ENCODE results near the gene GPR162. TPM values are rescaled to one million over a fixed set of nuclear protein-coding genes. Genes with fewer than 3 reads are reported as not detected.
"Not testable (repeated sequence)": the region's sequence is repeated elsewhere in the genome, so short reads cannot be mapped to it uniquely, and the experiment has no call there.

Gene GPR162
- total RNA-seq, 1 experiment from 2014 or later: 2.3 TPM

DNA sequence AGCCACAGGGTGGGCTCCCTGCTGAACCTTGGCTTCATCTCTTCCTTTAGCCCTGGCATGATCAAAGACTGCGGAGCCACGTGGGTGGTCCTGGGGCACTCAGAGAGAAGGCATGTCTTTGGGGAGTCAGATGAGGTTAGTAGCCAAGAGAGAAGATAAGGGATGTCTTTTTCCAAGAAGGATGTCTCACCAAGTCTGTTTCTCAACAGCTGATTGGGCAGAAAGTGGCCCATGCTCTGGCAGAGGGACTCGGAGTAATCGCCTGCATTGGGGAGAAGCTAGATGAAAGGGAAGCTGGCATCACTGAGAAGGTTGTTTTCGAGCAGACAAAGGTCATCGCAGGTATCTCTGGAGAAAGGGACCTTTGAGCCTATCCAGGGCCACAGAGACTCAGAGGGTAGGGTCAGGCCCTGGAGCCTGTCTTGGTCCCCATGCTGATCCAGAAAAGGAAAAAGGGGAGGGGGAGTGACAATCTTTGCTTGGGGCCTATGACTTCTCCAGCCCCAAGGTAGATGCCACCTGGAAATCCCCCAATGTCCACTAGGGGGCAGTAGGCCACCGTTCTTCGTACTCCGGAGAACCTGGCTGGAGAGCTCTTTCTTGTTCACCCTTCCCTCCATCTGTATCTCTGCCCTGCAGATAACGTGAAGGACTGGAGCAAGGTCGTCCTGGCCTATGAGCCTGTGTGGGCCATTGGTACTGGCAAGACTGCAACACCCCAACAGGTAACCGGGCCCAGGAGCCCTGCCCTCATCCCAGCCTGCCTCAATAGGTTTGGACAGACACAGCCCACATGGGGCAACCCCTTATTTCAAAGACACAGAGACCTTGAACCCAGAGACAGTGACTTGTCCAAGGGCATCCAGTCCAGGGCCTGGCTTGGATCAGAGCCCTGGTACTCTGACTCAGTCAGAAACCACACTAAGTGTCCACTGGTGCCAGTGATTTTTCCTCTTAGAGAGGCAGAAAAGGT is 47.7 kb downstream of the GPR162 start:
- H3K4me1 ChIP-seq (ENCODE audit: control insufficient read depth in 1 of 2, insufficient read depth in 2 of 2, low read length in 2 of 2): peaks cover 35 to 68% of the 10 kb centered on the region in 2 experiments

DNA sequence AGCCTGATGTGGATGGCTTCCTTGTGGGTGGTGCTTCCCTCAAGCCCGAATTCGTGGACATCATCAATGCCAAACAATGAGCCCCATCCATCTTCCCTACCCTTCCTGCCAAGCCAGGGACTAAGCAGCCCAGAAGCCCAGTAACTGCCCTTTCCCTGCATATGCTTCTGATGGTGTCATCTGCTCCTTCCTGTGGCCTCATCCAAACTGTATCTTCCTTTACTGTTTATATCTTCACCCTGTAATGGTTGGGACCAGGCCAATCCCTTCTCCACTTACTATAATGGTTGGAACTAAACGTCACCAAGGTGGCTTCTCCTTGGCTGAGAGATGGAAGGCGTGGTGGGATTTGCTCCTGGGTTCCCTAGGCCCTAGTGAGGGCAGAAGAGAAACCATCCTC is 48.7 kb downstream of the GPR162 start:
- Histone ChIP-seq H3K27ac (ENCODE audit: low read depth, low read length) (peak overlapping the region; percentile 96), H3K4me1 (ENCODE audit: control insufficient read depth in 1 of 2, insufficient read depth in 2 of 2, low read length in 2 of 2) (peaks cover 35 to 68% of the 10 kb centered on the region in 2 experiments), H3K36me3 (ENCODE audit: control insufficient read depth in 1 of 2, insufficient read depth in 2 of 2, low read length in 2 of 2) (peaks cover 8 to 36% of the 10 kb centered on the region in 2 experiments; a peak in 2 of 4 replicates), H3K79me2 (ENCODE audit: insufficient read depth, low read length) (peaks cover 57% of the 10 kb centered on the region), H4K20me1 (ENCODE audit: insufficient read depth) (peaks cover 12% of the 10 kb centered on the region; the same call in 1 of the 2 replicates), H3K4me2 (ENCODE audit: low read length) (peak overlapping the region; percentile 92; the same call in 1 of the 2 replicates)
- DNase-seq (ENCODE audit: low read depth, low spot score); H2AFZ ChIP-seq (ENCODE audit: low read depth, low read length, poor library complexity, severe bottlenecking); RAD21 ChIA-PET (ENCODE audit: low non-redundant PET in 1 of 2, low total read pairs in 2 of 2, uncharacterized antibody in 2 of 2, unreplicated experiment in 2 of 2); ATAC-seq; H3K9me2 ChIP-seq (ENCODE audit: insufficient read depth); H3K27me3 ChIP-seq (ENCODE audit: insufficient read depth, low read length); H3K9me3 ChIP-seq (ENCODE audit: control insufficient read depth in 1 of 2, insufficient read depth in 1 of 2, low read depth in 1 of 2, low read length in 2 of 2); H3K4me3 ChIP-seq (replicated peaks in 1 of 2; ENCODE audit: low read depth in 1 of 2, low read length in 2 of 2); BruUV-seq (replicated peaks); H3K9ac ChIP-seq (ENCODE audit: low read length): not testable (repeated sequence)
- CTCF ChIA-PET: interaction anchor here (0.5 to 4.1 kb wide), 5 partner anchors 9 to 242 kb away, joined by 3 to 30 read pairs (median 7); partner anchors contain the start of genes CDCA3 and USP5
- POLR2A ChIA-PET: interaction anchor here (0.6 to 10.9 kb wide), 3 partner anchors 18 to 74 kb away, joined by 7 to 186 read pairs (median 106); partner anchors contain the start of genes C12orf57, CDCA3, RNU7-1 and USP5
- intact Hi-C loops (cut with micrococcal nuclease): loop anchor here (5.0 kb wide), 2 partner anchors 57 to 767 kb away; partner anchors contain the start of gene ATN1

More for the DNA sequence above, 47.7 kb downstream of the GPR162 start:
- Histone ChIP-seq H3K9me2 (ENCODE audit: insufficient read depth) (no peaks in the 10 kb centered on the region), H3K4me3 (replicated peaks in 1 of 2; ENCODE audit: low read depth in 1 of 2, low read length in 2 of 2) (peak overlapping the region; percentile 97 to 99), H4K20me1 (ENCODE audit: insufficient read depth) (peaks cover 12% of the 10 kb centered on the region; the same call in 1 of the 2 replicates), H2AFZ (ENCODE audit: low read depth, low read length, poor library complexity, severe bottlenecking) (no peak overlapping the region), H3K9me3 (ENCODE audit: control insufficient read depth in 1 of 2, insufficient read depth in 1 of 2, low read depth in 1 of 2, low read length in 2 of 2) (no peaks in the 10 kb centered on the region), H3K36me3 (ENCODE audit: control insufficient read depth in 1 of 2, insufficient read depth in 2 of 2, low read length in 2 of 2) (peaks cover 12 to 36% of the 10 kb centered on the region in 2 experiments; a peak in 3 of 4 replicates), H3K27me3 (ENCODE audit: insufficient read depth, low read length) (no peaks in the 10 kb centered on the region), H3K4me2 (ENCODE audit: low read length) (peak overlapping the region; percentile 92), H3K27ac (ENCODE audit: low read depth, low read length) (peak overlapping the region; percentile 96), H3K9ac (ENCODE audit: low read length) (peak overlapping the region; percentile 99), H3K79me2 (ENCODE audit: insufficient read depth, low read length) (peaks cover 57% of the 10 kb centered on the region)
- intact Hi-C loops (cut with micrococcal nuclease): loop anchor here (1.0 to 5.0 kb wide), 3 partner anchors 58 to 768 kb away; partner anchors contain the start of genes ATN1 and C12orf57
- DNase-seq (ENCODE audit: low read depth, low spot score) (peak; percentile 64), ATAC-seq (no peak)
- ChIA-PET POLR2A (interaction anchor here (0.7 to 10.9 kb wide), 15 partner anchors 10 to 239 kb away, joined by 3 to 186 read pairs (median 5); partner anchors contain the start of genes C12orf57, CDCA3, MLF2 and P3H3), CTCF (interaction anchor here (0.6 to 2.9 kb wide), 21 partner anchors 8 to 243 kb away, joined by 3 to 26 read pairs (median 4); partner anchors contain the start of genes C12orf57, C1RL, CDCA3 and COPS7A), RAD21 (ENCODE audit: low non-redundant PET in 1 of 2, low total read pairs in 2 of 2, uncharacterized antibody in 2 of 2, unreplicated experiment in 2 of 2) (interaction anchor here in 1 of 2 experiments (1.3 kb wide), 1 partner anchor 77 kb away, joined by 4 read pairs; no protein-coding TSS in a partner anchor)
- no TSS peak for BruUV-seq (replicated peaks)
- TF ChIP-seq, protein P1, sequence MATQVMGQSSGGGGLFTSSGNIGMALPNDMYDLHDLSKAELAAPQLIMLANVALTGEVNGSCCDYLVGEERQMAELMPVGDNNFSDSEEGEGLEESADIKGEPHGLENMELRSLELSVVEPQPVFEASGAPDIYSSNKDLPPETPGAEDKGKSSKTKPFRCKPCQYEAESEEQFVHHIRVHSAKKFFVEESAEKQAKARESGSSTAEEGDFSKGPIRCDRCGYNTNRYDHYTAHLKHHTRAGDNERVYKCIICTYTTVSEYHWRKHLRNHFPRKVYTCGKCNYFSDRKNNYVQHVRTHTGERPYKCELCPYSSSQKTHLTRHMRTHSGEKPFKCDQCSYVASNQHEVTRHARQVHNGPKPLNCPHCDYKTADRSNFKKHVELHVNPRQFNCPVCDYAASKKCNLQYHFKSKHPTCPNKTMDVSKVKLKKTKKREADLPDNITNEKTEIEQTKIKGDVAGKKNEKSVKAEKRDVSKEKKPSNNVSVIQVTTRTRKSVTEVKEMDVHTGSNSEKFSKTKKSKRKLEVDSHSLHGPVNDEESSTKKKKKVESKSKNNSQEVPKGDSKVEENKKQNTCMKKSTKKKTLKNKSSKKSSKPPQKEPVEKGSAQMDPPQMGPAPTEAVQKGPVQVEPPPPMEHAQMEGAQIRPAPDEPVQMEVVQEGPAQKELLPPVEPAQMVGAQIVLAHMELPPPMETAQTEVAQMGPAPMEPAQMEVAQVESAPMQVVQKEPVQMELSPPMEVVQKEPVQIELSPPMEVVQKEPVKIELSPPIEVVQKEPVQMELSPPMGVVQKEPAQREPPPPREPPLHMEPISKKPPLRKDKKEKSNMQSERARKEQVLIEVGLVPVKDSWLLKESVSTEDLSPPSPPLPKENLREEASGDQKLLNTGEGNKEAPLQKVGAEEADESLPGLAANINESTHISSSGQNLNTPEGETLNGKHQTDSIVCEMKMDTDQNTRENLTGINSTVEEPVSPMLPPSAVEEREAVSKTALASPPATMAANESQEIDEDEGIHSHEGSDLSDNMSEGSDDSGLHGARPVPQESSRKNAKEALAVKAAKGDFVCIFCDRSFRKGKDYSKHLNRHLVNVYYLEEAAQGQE (IDR thresholded peaks at IDR 0.05; ENCODE audit: low read depth): no peak
- no peak for TF ChIP-seq EZH2phosphoT487 (IDR thresholded peaks at IDR 0.05; ENCODE audit: borderline replicate concordance)
- TF ChIP-seq YY1 (IDR thresholded peaks at IDR 0.05; ENCODE audit: extremely low read depth, insufficient replicate concordance, low read depth, low read length): no peak
- TF ChIP-seq EZH2 (IDR thresholded peaks at IDR 0.05): no peak
- TF ChIP-seq, protein P2, sequence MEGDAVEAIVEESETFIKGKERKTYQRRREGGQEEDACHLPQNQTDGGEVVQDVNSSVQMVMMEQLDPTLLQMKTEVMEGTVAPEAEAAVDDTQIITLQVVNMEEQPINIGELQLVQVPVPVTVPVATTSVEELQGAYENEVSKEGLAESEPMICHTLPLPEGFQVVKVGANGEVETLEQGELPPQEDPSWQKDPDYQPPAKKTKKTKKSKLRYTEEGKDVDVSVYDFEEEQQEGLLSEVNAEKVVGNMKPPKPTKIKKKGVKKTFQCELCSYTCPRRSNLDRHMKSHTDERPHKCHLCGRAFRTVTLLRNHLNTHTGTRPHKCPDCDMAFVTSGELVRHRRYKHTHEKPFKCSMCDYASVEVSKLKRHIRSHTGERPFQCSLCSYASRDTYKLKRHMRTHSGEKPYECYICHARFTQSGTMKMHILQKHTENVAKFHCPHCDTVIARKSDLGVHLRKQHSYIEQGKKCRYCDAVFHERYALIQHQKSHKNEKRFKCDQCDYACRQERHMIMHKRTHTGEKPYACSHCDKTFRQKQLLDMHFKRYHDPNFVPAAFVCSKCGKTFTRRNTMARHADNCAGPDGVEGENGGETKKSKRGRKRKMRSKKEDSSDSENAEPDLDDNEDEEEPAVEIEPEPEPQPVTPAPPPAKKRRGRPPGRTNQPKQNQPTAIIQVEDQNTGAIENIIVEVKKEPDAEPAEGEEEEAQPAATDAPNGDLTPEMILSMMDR (IDR thresholded peaks at IDR 0.05 in 2 of 3, conservative IDR thresholded peaks at IDR 0.05 in 1 of 3; ENCODE audit: borderline replicate concordance in 1 of 3, insufficient read depth in 1 of 3, low read depth in 2 of 3, low read length in 2 of 3): peak in 2 of 3 experiments; percentile 80 to 90; a peak in 4 of 6 replicates
- peak; percentile 33; the same call in 1 of the 2 replicates for TF ChIP-seq POLR2AphosphoS5 (IDR thresholded peaks at IDR 0.05; ENCODE audit: low read depth, low read length)
- no peak for TF ChIP-seq EGR1 (IDR thresholded peaks at IDR 0.05; ENCODE audit: low read depth)

Data from HCT116 (cell line).